HEK293T (cell line): Measurements from ENCODE around the gene GREB1L.

ENCODE experiments used
- CTCF ChIA-PET: fragments of 350-600 bp; formaldehyde crosslinking; extraction: SDS; loops from one replicate; lab custom pipeline; 2021; ENCODE audit warnings: antibody characterized with exemption, inconsistent platforms; lab: Yijun Ruan, JAX
- POLR2A ChIA-PET: fragments of 350-600 bp; formaldehyde crosslinking; extraction: SDS; loops from one replicate; lab custom pipeline; 2020; ENCODE audit warnings: antibody characterized with exemption, inconsistent platforms; lab: Yijun Ruan, JAX
- DNase-seq: peaks from one replicate; pipeline ENCODE4 v3.0.0; 2012; ENCODE audit warnings: mixed read lengths; ENCODE audit errors: extremely low spot score
- ARNT ChIP-seq: fragments of 450-650 bp; IDR thresholded peaks from 2 replicates; pipeline ENCODE4 v1.6.1; 2017; ENCODE audit warnings: mild to moderate bottlenecking
- BHLHE40 ChIP-seq: fragments of 450-650 bp; IDR thresholded peaks from 2 replicates; pipeline ENCODE4 v1.6.1; 2016; ENCODE audit warnings: mild to moderate bottlenecking, moderate library complexity, borderline replicate concordance
- CTBP1 ChIP-seq: fragments of 450-650 bp; IDR thresholded peaks from 2 replicates; pipeline ENCODE4 v1.6.1; 2016; ENCODE audit warnings: borderline replicate concordance
- ELF4 ChIP-seq: fragments of 450-650 bp; IDR thresholded peaks from 2 replicates; pipeline ENCODE4 v1.6.1; 2017; ENCODE audit warnings: antibody characterized with exemption
- FOXA1 ChIP-seq: fragments of 450-650 bp; IDR thresholded peaks from 2 replicates; pipeline ENCODE4 v1.6.1; 2016; ENCODE audit warnings: mild to moderate bottlenecking
- FOXK2 ChIP-seq: fragments of 450-650 bp; IDR thresholded peaks from 2 replicates; pipeline ENCODE4 v1.6.1; 2016; ENCODE audit warnings: mild to moderate bottlenecking
- FOXM1 ChIP-seq: fragments of 450-650 bp; IDR thresholded peaks from 2 replicates; pipeline ENCODE4 v1.6.1; 2017; ENCODE audit warnings: mild to moderate bottlenecking, borderline replicate concordance
- HDGF ChIP-seq: fragments of 450-650 bp; IDR thresholded peaks from 2 replicates; pipeline ENCODE4 v1.6.1; 2017; ENCODE audit warnings: antibody characterized with exemption, borderline replicate concordance
- L3MBTL2 ChIP-seq: fragments of 450-650 bp; conservative IDR thresholded peaks from 2 replicates; pipeline ENCODE4 v1.6.1; 2016; ENCODE audit warnings: mild to moderate bottlenecking
- LEF1 ChIP-seq: fragments of 450-650 bp; IDR thresholded peaks from 2 replicates; pipeline ENCODE4 v1.6.1; 2017; ENCODE audit warnings: mild to moderate bottlenecking, borderline replicate concordance
- NFRKB ChIP-seq: fragments of 450-650 bp; IDR thresholded peaks from 2 replicates; pipeline ENCODE4 v1.6.1; 2016; ENCODE audit warnings: mild to moderate bottlenecking, moderate library complexity
- PKNOX1 ChIP-seq: fragments of 450-650 bp; IDR thresholded peaks from 2 replicates; pipeline ENCODE4 v1.6.1; 2016
- SP1 ChIP-seq: fragments of 450-650 bp; IDR thresholded peaks from 2 replicates; pipeline ENCODE4 v1.6.1; 2017
- SUZ12 ChIP-seq: fragments of 450-650 bp; IDR thresholded peaks from 2 replicates; pipeline ENCODE4 v1.6.1; 2016; ENCODE audit warnings: mild to moderate bottlenecking
- TARDBP ChIP-seq: fragments of 450-650 bp; IDR thresholded peaks from 2 replicates; pipeline ENCODE4 v1.6.1; 2016
- ZNF384 ChIP-seq: fragments of 450-650 bp; IDR thresholded peaks from 2 replicates; pipeline ENCODE4 v1.6.1; 2016

The GREB1L gene

GRCh38 chr18:21496277-21496835 lies 254.3 kb downstream of the GREB1L start:
- TF ChIP-seq TARDBP, result no peak
- no peak for TF ChIP-seq SP1
- no peak for TF ChIP-seq NFRKB
- TF ChIP-seq HDGF, result no peak
- TF ChIP-seq SUZ12, result no peak
- TF ChIP-seq CTBP1, result no peak
- POLR2A ChIA-PET, result no interaction called here
- no peak for DNase-seq
- CTCF ChIA-PET, result interaction anchor here (0.7 kb wide), 2 partner anchors 9 to 31 kb away, joined by 3 read pairs; no protein-coding TSS in a partner anchor

- ChIA-PET CTCF (no interaction called here), POLR2A (no interaction called here)
- no peak for DNase-seq
- TF ChIP-seq NFRKB (no peak), L3MBTL2 (no peak), FOXK2 (no peak)
Observed at GRCh38 chr18:21499997-21500396, 258.0 kb downstream of the GREB1L start.

DNA sequence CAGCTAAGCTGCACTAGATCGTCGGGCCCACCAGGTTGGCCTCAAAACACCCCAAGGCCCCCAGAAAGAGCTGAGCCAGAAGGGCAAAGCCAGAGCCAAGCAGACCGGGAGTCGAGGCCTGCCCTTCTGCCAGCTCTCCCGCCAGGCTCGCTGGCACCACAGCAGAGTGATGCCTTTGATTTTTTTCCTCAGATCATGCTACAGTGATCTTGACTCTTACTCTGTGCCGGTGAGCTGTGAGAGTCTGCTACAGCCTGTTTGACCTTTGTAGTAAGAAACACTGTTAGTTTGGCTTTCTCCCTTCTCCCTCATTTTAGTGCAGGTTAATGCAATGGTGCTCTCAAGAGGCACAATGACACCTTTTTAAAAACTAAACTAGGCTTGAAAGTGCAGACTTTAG lies 260.6 kb downstream of the GREB1L start:
- TF ChIP-seq PKNOX1 (no peak), LEF1 (no peak), ELF4 (no peak), NFRKB (no peak), TARDBP (no peak), FOXK2 (no peak), SP1 (no peak), CTBP1 (no peak)
- POLR2A ChIA-PET, result no interaction called here
- no peak for DNase-seq

GRCh38 chr18:21507913-21508701 lies 266.1 kb downstream of the GREB1L start:
- TF ChIP-seq ZNF384, result no peak
- TF ChIP-seq TARDBP, result no peak
- no peak for TF ChIP-seq SUZ12
- TF ChIP-seq FOXM1, result no peak
- TF ChIP-seq L3MBTL2, result no peak
- TF ChIP-seq ARNT, result no peak
- TF ChIP-seq PKNOX1, result no peak
- TF ChIP-seq FOXA1, result no peak
- no peak for TF ChIP-seq BHLHE40
- TF ChIP-seq SP1, result no peak
- TF ChIP-seq HDGF, result no peak
- TF ChIP-seq CTBP1, result no peak
- no peak for TF ChIP-seq ELF4
- TF ChIP-seq FOXK2, result no peak
- no peak for TF ChIP-seq NFRKB
- TF ChIP-seq LEF1, result no peak
- ChIA-PET CTCF (interaction anchor here (0.6 kb wide), 1 partner anchor 10 kb away, joined by 3 read pairs; no protein-coding TSS in a partner anchor), POLR2A (no interaction called here)
- no peak for DNase-seq

More for the DNA sequence above, 260.6 kb downstream of the GREB1L start:
- CTCF ChIA-PET, result interaction anchor here (2.9 kb wide), 1 partner anchor 14 kb away, joined by 11 read pairs; no protein-coding TSS in a partner anchor

DNA sequence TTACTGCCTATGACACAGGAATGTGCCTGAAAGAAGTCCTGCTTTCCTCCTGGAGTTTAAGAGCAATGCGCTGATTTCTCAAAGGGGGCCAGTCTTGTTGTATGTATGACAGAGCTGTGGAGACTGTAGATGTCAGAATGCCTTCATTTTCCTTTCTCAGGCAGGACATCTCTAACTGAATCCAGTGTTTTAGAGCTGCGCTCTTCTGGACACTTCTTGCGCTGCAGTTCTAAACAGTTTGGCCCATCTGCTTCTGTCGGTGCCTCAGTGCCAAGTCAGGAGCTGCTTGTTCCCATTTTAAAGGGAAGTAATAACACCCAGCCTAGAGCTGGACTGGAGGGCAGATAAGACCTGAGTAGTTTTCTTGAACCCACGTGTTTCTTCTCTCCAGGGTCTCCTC lies 267.0 kb downstream of the GREB1L start:
- ChIA-PET POLR2A (no interaction called here), CTCF (interaction anchor here (0.6 kb wide), 1 partner anchor 10 kb away, joined by 3 read pairs; no protein-coding TSS in a partner anchor)
- TF ChIP-seq FOXM1 (no peak), L3MBTL2 (no peak), SUZ12 (no peak), FOXK2 (no peak), CTBP1 (no peak), ELF4 (no peak), TARDBP (no peak), SP1 (no peak), PKNOX1 (no peak), ZNF384 (no peak), LEF1 (no peak), BHLHE40 (no peak), NFRKB (no peak), ARNT (no peak), FOXA1 (no peak), HDGF (no peak)
- DNase-seq, result no peak

GRCh38 chr18:21513292-21513691 lies 271.3 kb downstream of the GREB1L start:
- DNase-seq, result no peak
- ChIA-PET POLR2A (no interaction called here), CTCF (no interaction called here)
- TF ChIP-seq BHLHE40, result no peak
- no peak for TF ChIP-seq L3MBTL2
- TF ChIP-seq HDGF, result no peak
